Panc1 (cell line): ENCODE data around the gene KCP. TPM values are rescaled to one million over a fixed set of nuclear protein-coding genes. Genes with fewer than 3 reads are reported as not detected.

Experiments
- ATAC-seq: fragments of 200-7000 bp; cut with Tn5 transposase; 2 replicates; pipeline ENCODE4 v1.9.1; 2020; ENCODE audit warnings: mild to moderate bottlenecking, moderate library complexity
- BruUV-seq: library from RNA; stranded (reverse); fragments of 400-500 nt; replicated peaks from 2 replicates; lab custom pipeline; 2021; lab: Mats Ljungman, UMichigan
- CTCF ChIA-PET: fragments of 300-600 bp; sonication (Branson Sonifier 250); formaldehyde crosslinking; loops from one replicate; lab custom pipeline; 2022; ENCODE audit warnings: antibody characterized with exemption; lab: Charles Lee
- POLR2A ChIA-PET: fragments of 300-600 bp; sonication (Branson Sonifier 250); formaldehyde crosslinking; loops from one replicate; lab custom pipeline; 2022; ENCODE audit warnings: antibody characterized with exemption; lab: Charles Lee
- DNase-seq: peaks from one replicate; pipeline ENCODE4 v3.0.0-alpha.2; 2010; ENCODE audit warnings: low read depth, low spot score
- H3K27ac ChIP-seq: 2 replicates; pipeline ENCODE4 v1.5.1; 2011; ENCODE audit warnings: mild to moderate bottlenecking, low read length, inconsistent platforms
- H3K27me3 ChIP-seq: fragments of 200-500 bp; sonication (Bioruptor generic); 2 replicates; pipeline ENCODE4 v1.6.0; 2014; ENCODE audit warnings: low read length, inconsistent platforms; ENCODE audit not compliant: control insufficient read depth, insufficient read depth
- H3K36me3 ChIP-seq: fragments of 200-500 bp; sonication (Bioruptor generic); 2 replicates; pipeline ENCODE4 v1.5.1; 2014; ENCODE audit warnings: inconsistent platforms, mild to moderate bottlenecking, low read length, moderate library complexity; ENCODE audit not compliant: control insufficient read depth, insufficient read depth
- H3K4me1 ChIP-seq: 2 replicates; pipeline ENCODE4 v1.5.1; 2011; ENCODE audit warnings: inconsistent platforms, mild to moderate bottlenecking, low read length, moderate library complexity; ENCODE audit not compliant: control insufficient read depth, insufficient read depth
- H3K4me3 ChIP-seq, 2 experiments: 2 replicates each; pipeline ENCODE4 v1.5.1; 2011 to 2012; ENCODE audit warnings: low read depth in 2 of 2, low read length in 2 of 2, mild to moderate bottlenecking in 2 of 2, inconsistent platforms in 1 of 2, moderate library complexity in 1 of 2
- H3K9me3 ChIP-seq: fragments of 200-500 bp; sonication (Bioruptor generic); 2 replicates; pipeline ENCODE4 v1.5.1; 2014; ENCODE audit warnings: low read depth, mild to moderate bottlenecking, inconsistent platforms, low read length, moderate library complexity; ENCODE audit not compliant: control insufficient read depth, insufficient read depth
- POLR2AphosphoS5 ChIP-seq: IDR thresholded peaks from 2 replicates; pipeline ENCODE4 v1.6.1; 2012; ENCODE audit warnings: mild to moderate bottlenecking, low read depth, low read length, moderate library complexity
- SIN3A ChIP-seq: IDR thresholded peaks from 2 replicates; pipeline ENCODE4 v1.6.1; 2012; ENCODE audit warnings: low read depth, mild to moderate bottlenecking, low read length, moderate library complexity, borderline replicate concordance; ENCODE audit not compliant: insufficient read depth
- TCF7L2 ChIP-seq: IDR thresholded peaks from 2 replicates; pipeline ENCODE4 v1.6.1; 2011; ENCODE audit warnings: mild to moderate bottlenecking, low read depth, low read length, inconsistent platforms
- in situ Hi-C: cut with HindIII; loops from 2 replicates; pipeline ENCODE4 v1.10.0; 2016; ENCODE audit warnings: low sequenced_read_pairs, low pct_unique_long_range_greater_than_20kb
- intact Hi-C: fragments of 100-400 bp; cut with micrococcal nuclease; formaldehyde crosslinking; loops from one replicate; pipeline ENCODE4 v1.10.0; 2022; ENCODE audit not compliant: unreplicated experiment
- total RNA-seq: library from RNA; stranded (reverse); gene quantifications from one replicate; pipeline ENCODE4 v1.2.1, GENCODE V29; 2021; ENCODE audit not compliant: unreplicated experiment
- TF ChIP-seq, protein P1 (sequence below), 2 experiments: IDR thresholded peaks; 2 replicates each; pipeline ENCODE4 v1.6.1; 2011 to 2012; ENCODE audit warnings: low read depth in 2 of 2, control low read depth in 1 of 2, low read length in 1 of 2, mild to moderate bottlenecking in 1 of 2, moderate library complexity in 1 of 2; ENCODE audit not compliant: insufficient read depth in 1 of 2
- TF ChIP-seq, protein P2 (sequence below): fragments of 450-650 bp; IDR thresholded peaks from 2 replicates; pipeline ENCODE4 v1.5.1; 2017; ENCODE audit warnings: mild to moderate bottlenecking

Gene KCP
- total RNA-seq, 1 experiment from 2014 or later: 0.13 TPM

DNA sequence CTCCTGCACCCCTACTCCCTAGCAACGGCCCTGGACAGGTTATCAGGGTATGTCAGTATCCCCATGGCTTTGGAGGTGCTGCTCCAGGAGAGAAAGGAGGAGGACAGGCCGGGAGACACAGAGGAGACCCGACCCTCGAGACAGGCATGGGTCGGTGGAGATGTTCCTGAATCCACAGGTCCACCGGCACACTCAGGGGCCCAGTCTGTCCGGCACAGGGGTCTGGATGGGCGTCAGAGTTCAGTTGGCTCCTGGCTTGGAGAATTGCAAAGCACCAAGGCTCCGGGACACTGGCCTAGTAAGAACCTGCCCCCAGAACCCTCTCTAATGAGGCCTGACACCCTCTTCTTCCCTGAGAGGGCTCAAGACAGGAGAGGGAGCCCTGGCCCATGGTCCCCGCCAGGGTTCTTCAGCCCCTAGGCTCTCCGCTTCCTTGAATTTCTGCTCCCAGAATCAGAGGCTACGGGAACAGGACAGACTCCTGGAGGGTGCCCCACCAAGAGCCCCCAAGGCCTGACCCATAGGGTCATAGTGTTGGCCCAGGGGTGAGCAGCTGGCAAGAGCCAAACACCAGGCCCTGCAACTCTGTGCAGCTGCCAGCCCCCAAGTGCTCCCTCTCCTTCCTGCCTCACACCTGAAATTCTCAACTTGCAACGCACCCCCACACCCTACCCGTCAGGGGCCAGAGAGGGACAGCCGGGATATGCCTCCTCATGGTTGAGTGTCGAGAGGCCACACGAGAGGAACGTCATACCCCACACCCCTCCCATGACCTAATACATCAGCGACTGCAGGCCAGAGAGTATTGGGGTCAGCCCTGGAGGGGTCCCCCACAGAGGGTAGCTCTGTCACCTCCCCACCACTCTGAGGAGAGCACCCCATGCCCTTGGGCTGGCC, 21.7 kb upstream of the KCP start:
- H3K4me1 ChIP-seq: no peaks in the 10 kb centered on the region
- ChIA-PET CTCF (no interaction called here), POLR2A (no interaction called here)
- BruUV-seq: no TSS peak
- no peak overlapping the region for H3K27ac ChIP-seq
- ATAC-seq (no peak), DNase-seq (no peak)
- no peak overlapping the region for H3K4me3 ChIP-seq
- H3K36me3 ChIP-seq: no peaks in the 10 kb centered on the region
- TF ChIP-seq, protein P1, sequence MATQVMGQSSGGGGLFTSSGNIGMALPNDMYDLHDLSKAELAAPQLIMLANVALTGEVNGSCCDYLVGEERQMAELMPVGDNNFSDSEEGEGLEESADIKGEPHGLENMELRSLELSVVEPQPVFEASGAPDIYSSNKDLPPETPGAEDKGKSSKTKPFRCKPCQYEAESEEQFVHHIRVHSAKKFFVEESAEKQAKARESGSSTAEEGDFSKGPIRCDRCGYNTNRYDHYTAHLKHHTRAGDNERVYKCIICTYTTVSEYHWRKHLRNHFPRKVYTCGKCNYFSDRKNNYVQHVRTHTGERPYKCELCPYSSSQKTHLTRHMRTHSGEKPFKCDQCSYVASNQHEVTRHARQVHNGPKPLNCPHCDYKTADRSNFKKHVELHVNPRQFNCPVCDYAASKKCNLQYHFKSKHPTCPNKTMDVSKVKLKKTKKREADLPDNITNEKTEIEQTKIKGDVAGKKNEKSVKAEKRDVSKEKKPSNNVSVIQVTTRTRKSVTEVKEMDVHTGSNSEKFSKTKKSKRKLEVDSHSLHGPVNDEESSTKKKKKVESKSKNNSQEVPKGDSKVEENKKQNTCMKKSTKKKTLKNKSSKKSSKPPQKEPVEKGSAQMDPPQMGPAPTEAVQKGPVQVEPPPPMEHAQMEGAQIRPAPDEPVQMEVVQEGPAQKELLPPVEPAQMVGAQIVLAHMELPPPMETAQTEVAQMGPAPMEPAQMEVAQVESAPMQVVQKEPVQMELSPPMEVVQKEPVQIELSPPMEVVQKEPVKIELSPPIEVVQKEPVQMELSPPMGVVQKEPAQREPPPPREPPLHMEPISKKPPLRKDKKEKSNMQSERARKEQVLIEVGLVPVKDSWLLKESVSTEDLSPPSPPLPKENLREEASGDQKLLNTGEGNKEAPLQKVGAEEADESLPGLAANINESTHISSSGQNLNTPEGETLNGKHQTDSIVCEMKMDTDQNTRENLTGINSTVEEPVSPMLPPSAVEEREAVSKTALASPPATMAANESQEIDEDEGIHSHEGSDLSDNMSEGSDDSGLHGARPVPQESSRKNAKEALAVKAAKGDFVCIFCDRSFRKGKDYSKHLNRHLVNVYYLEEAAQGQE (IDR thresholded peaks at IDR 0.05; ENCODE audit: insufficient read depth in 1 of 2, low read depth in 2 of 2, low read length in 1 of 2): no peak
- TF ChIP-seq, protein P2, sequence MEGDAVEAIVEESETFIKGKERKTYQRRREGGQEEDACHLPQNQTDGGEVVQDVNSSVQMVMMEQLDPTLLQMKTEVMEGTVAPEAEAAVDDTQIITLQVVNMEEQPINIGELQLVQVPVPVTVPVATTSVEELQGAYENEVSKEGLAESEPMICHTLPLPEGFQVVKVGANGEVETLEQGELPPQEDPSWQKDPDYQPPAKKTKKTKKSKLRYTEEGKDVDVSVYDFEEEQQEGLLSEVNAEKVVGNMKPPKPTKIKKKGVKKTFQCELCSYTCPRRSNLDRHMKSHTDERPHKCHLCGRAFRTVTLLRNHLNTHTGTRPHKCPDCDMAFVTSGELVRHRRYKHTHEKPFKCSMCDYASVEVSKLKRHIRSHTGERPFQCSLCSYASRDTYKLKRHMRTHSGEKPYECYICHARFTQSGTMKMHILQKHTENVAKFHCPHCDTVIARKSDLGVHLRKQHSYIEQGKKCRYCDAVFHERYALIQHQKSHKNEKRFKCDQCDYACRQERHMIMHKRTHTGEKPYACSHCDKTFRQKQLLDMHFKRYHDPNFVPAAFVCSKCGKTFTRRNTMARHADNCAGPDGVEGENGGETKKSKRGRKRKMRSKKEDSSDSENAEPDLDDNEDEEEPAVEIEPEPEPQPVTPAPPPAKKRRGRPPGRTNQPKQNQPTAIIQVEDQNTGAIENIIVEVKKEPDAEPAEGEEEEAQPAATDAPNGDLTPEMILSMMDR: no peak
- TF ChIP-seq TCF7L2: no peak
- TF ChIP-seq SIN3A: no peak
- no peak for TF ChIP-seq POLR2AphosphoS5
- intact Hi-C loops: loop anchor here (10.0 kb wide), 1 partner anchor 163 kb away; no protein-coding TSS in a partner anchor
- in situ Hi-C loops: no loop called here
- H3K9me3 ChIP-seq: no peaks in the 10 kb centered on the region
- H3K27me3 ChIP-seq: no peaks in the 10 kb centered on the region

GRCh38 chr7:128931190-128931798, 20.8 kb upstream of the KCP start:
- Histone ChIP-seq H3K4me1 (no peaks in the 10 kb centered on the region), H3K27ac (no peak overlapping the region), H3K36me3 (no peaks in the 10 kb centered on the region), H3K9me3 (no peaks in the 10 kb centered on the region), H3K4me3 (no peak overlapping the region), H3K27me3 (no peaks in the 10 kb centered on the region)
- ChIA-PET POLR2A (no interaction called here), CTCF (no interaction called here)
- in situ Hi-C loops: no loop called here
- TF ChIP-seq TCF7L2: no peak
- no peak for TF ChIP-seq SIN3A
- TF ChIP-seq, protein P1 (IDR thresholded peaks at IDR 0.05; ENCODE audit: insufficient read depth in 1 of 2, low read depth in 2 of 2, low read length in 1 of 2): no peak
- TF ChIP-seq, protein P2: no peak
- no peak for DNase-seq
- BruUV-seq: no TSS peak
- no peak for ATAC-seq
- intact Hi-C loops: loop anchor here (10.0 kb wide), 1 partner anchor 164 kb away; no protein-coding TSS in a partner anchor
